Measurements from ENCODE around the gene CIAO3. TPM values are rescaled to one million over a fixed set of nuclear protein-coding genes. Genes with fewer than 3 reads are reported as not detected.

The CIAO3 gene
- polyA plus RNA-seq, 1 donor from 2014 or later = 57.8 TPM

GRCh38 chr16:726188-726437 is 14.7 kb downstream of the CIAO3 start:
- no peak overlapping the region for H3K27ac ChIP-seq (ENCODE audit: low read length)
- no peak overlapping the region for H2AFZ ChIP-seq (ENCODE audit: low read depth, low read length)
- H3K27me3 ChIP-seq (ENCODE audit: insufficient read depth, low read depth, low read length) = peaks cover 7% of the 10 kb centered on the region
- no peaks in the 10 kb centered on the region for H3F3A ChIP-seq (ENCODE audit: insufficient read depth, low read length, poor library complexity, severe bottlenecking)
- H3K9me3 ChIP-seq (ENCODE audit: low read length) = no peaks in the 10 kb centered on the region
- no peak for TF ChIP-seq MXI1 (conservative IDR thresholded peaks at IDR 0.05; ENCODE audit: poor library complexity, severe bottlenecking)
- TF ChIP-seq CTCF (IDR thresholded peaks at IDR 0.05; ENCODE audit: poor library complexity, severe bottlenecking) = no peak
- TF ChIP-seq SMC3 (conservative IDR thresholded peaks at IDR 0.05; ENCODE audit: poor library complexity) = no peak
- no peak for TF ChIP-seq TAF1 (IDR thresholded peaks at IDR 0.05; ENCODE audit: low read depth)
- no peaks in the 10 kb centered on the region for H3K79me2 ChIP-seq (replicated peaks; ENCODE audit: insufficient read depth, low read length)
- H3K4me3 ChIP-seq (ENCODE audit: low read length) = no peak overlapping the region
- no peaks in the 10 kb centered on the region for H4K20me1 ChIP-seq (ENCODE audit: insufficient read depth)
- no peaks in the 10 kb centered on the region for H3K9me2 ChIP-seq (ENCODE audit: insufficient read depth, low read length)
- H3K9ac ChIP-seq (ENCODE audit: low read length) = peak overlapping the region; percentile 9
- H3K4me2 ChIP-seq (ENCODE audit: low read length) = no peak overlapping the region
- no peaks in the 10 kb centered on the region for H3K36me3 ChIP-seq (ENCODE audit: insufficient read depth, low read length)

- Histone ChIP-seq H3F3A (ENCODE audit: insufficient read depth, low read length, poor library complexity, severe bottlenecking) (no peaks in the 10 kb centered on the region), H3K27me3 (ENCODE audit: insufficient read depth, low read depth, low read length) (peaks cover 7% of the 10 kb centered on the region), H3K27ac (ENCODE audit: low read length) (no peak overlapping the region), H3K4me2 (ENCODE audit: low read length) (no peak overlapping the region), H4K20me1 (ENCODE audit: insufficient read depth) (no peaks in the 10 kb centered on the region), H3K9me2 (ENCODE audit: insufficient read depth, low read length) (no peaks in the 10 kb centered on the region), H3K9me3 (ENCODE audit: low read length) (no peaks in the 10 kb centered on the region), H2AFZ (ENCODE audit: low read depth, low read length) (no peak overlapping the region), H3K9ac (ENCODE audit: low read length) (no peak overlapping the region), H3K79me2 (replicated peaks; ENCODE audit: insufficient read depth, low read length) (no peaks in the 10 kb centered on the region), H3K36me3 (ENCODE audit: insufficient read depth, low read length) (no peaks in the 10 kb centered on the region), H3K4me3 (ENCODE audit: low read length) (no peak overlapping the region)
- TF ChIP-seq POLR2AphosphoS5 (IDR thresholded peaks at IDR 0.05) (no peak), SMC3 (conservative IDR thresholded peaks at IDR 0.05; ENCODE audit: poor library complexity) (no peak), TAF1 (IDR thresholded peaks at IDR 0.05; ENCODE audit: low read depth) (no peak), RAD21 (conservative IDR thresholded peaks at IDR 0.05) (no peak), CTCF (IDR thresholded peaks at IDR 0.05; ENCODE audit: poor library complexity, severe bottlenecking) (no peak), MXI1 (conservative IDR thresholded peaks at IDR 0.05; ENCODE audit: poor library complexity, severe bottlenecking) (no peak), EP300 (conservative IDR thresholded peaks at IDR 0.05; ENCODE audit: poor library complexity, severe bottlenecking) (no peak), EZH2 (IDR thresholded peaks at IDR 0.05; ENCODE audit: borderline replicate concordance, insufficient read depth, low read length, poor library complexity, severe bottlenecking) (no peak), REST (IDR thresholded peaks at IDR 0.05; ENCODE audit: borderline replicate concordance) (no peak)
Observed at GRCh38 chr16:725463-726187, 15.2 kb downstream of the CIAO3 start.
